A549 (cell line): ENCODE results near the gene SND1.

Experiments used
- EP300 ChIP-seq, 2 experiments: fragments of >200 bp; sonication (Bioruptor Twin); formaldehyde crosslinking; IDR thresholded peaks; 2 replicates in 1 of 2; 3 replicates in 1 of 2; pipeline ENCODE4 v1.6.1; 2016 to 2017
- POLR2A ChIP-seq: IDR thresholded peaks from 2 replicates; pipeline ENCODE4 v1.6.1; 2012; ENCODE audit warnings: mild to moderate bottlenecking, low read length
- RCOR1 ChIP-seq: fragments of 150-350 bp; IDR thresholded peaks from 2 replicates; pipeline ENCODE4 v1.6.1; 2014; ENCODE audit warnings: antibody characterized with exemption, low read length, low read depth
- TF ChIP-seq, protein P1 (sequence below): fragments of >200 bp; sonication (Bioruptor Twin); formaldehyde crosslinking; IDR thresholded peaks from 3 replicates; pipeline ENCODE4 v1.5.1; 2016
- TF ChIP-seq, protein P2 (sequence below): IDR thresholded peaks from 2 replicates; pipeline ENCODE4 v1.6.1; 2012

DNA sequence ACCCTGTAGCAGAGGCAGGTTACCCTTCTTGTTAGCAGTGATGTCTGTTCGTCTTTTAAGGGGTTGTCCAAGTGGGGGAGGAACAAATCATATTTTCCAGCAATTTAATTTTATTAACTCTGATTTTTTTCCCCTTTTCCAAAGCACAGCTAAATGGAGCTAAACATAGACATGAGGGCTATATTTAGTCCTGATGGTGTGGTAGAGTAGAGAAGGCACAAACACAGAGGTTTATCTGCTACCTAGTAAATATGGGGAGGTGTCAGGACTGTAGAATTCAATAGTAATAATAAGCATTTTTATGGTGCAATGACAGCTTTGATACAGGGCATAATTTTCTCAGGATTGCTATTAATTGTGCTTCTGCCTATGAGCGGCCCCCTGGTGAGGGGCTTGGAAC is 356.8 kb downstream of the SND1 start:
- TF ChIP-seq, protein P1, sequence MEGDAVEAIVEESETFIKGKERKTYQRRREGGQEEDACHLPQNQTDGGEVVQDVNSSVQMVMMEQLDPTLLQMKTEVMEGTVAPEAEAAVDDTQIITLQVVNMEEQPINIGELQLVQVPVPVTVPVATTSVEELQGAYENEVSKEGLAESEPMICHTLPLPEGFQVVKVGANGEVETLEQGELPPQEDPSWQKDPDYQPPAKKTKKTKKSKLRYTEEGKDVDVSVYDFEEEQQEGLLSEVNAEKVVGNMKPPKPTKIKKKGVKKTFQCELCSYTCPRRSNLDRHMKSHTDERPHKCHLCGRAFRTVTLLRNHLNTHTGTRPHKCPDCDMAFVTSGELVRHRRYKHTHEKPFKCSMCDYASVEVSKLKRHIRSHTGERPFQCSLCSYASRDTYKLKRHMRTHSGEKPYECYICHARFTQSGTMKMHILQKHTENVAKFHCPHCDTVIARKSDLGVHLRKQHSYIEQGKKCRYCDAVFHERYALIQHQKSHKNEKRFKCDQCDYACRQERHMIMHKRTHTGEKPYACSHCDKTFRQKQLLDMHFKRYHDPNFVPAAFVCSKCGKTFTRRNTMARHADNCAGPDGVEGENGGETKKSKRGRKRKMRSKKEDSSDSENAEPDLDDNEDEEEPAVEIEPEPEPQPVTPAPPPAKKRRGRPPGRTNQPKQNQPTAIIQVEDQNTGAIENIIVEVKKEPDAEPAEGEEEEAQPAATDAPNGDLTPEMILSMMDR = no peak
- TF ChIP-seq POLR2A (no peak), EP300 (IDR thresholded peaks at IDR 0.05) (no peak), RCOR1 (no peak)
- TF ChIP-seq, protein P2, sequence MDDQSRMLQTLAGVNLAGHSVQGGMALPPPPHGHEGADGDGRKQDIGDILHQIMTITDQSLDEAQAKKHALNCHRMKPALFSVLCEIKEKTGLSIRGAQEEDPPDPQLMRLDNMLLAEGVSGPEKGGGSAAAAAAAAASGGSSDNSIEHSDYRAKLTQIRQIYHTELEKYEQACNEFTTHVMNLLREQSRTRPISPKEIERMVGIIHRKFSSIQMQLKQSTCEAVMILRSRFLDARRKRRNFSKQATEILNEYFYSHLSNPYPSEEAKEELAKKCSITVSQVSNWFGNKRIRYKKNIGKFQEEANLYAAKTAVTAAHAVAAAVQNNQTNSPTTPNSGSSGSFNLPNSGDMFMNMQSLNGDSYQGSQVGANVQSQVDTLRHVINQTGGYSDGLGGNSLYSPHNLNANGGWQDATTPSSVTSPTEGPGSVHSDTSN = no peak
